ENCODE measurements around the gene PI3. TPM values are rescaled to one million over a fixed set of nuclear protein-coding genes. Genes with fewer than 3 reads are reported as not detected.

PI3 gene
- total and polyA plus RNA-seq, 9 of the 15 experiments (the other 6 are each of a cell fraction or from before 2014, with no cell fraction given) = not detected

DNA sequence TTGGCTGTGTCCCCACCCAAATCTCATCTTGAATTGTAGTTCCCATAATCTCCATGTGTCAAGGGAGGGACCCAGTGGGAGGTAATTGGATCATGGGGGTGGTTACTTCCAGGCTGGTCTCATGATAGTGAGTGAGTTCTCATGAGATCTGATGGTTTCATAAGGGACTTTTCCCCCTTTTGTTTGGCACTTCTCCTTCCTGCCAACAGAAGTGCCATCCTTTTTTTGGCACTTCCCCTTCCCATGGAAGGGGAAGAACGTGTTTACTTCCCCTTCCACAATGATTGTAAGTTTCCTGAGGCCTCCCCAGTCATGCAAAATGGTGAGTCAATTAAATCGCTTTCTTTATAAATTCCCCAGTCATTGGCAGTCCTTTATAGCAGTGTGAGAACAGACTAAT is 18.0 kb upstream of the PI3 start:
- no TSS peak for BruUV-seq (replicated peaks)
- FAIRE-seq (no peak), DNase-seq (ENCODE audit: extremely low read depth in 1 of 4, low spot score in 3 of 4) (no peak), ATAC-seq (no peak)
- Histone ChIP-seq H3K4me3 (no peak overlapping the region), H3K27ac (ENCODE audit: extremely low read depth, low read depth, low read length) (no peak overlapping the region), H3K27me3 (ENCODE audit: control insufficient read depth in 2 of 2, insufficient read depth in 2 of 2, low read length in 2 of 2) (no peaks in the 10 kb centered on the region), H3K9ac (ENCODE audit: insufficient read depth in 1 of 2, low read depth in 2 of 2, low read length in 2 of 2) (no peak overlapping the region), H3K36me3 (ENCODE audit: control insufficient read depth, insufficient read depth, low read length) (no peaks in the 10 kb centered on the region), H3K4me2 (ENCODE audit: insufficient read depth, low read length) (no peak overlapping the region), H3K79me2 (ENCODE audit: control insufficient read depth, insufficient read depth, low read length) (no peaks in the 10 kb centered on the region), H3K9me3 (replicated peaks; ENCODE audit: control insufficient read depth, insufficient read depth, low read depth, low read length) (no peaks in the 10 kb centered on the region), H2AFZ (ENCODE audit: low read depth, low read length) (no peak overlapping the region), H3K4me1 (replicated peaks in 1 of 2; ENCODE audit: control insufficient read depth in 2 of 2, insufficient read depth in 2 of 2, low read length in 2 of 2) (no peaks in the 10 kb centered on the region), H4K20me1 (replicated peaks; ENCODE audit: control insufficient read depth, insufficient read depth, low read length) (no peaks in the 10 kb centered on the region), H3K9me1 (ENCODE audit: control insufficient read depth, insufficient read depth, low read length) (no peaks in the 10 kb centered on the region)
- ChIA-PET CTCF (ENCODE audit: low intra/inter-chr PET ratio) (no interaction called here), POLR2A (no interaction called here)
- intact Hi-C loops (cut with micrococcal nuclease) = no loop called here
- 0% methylated on average over 2 of the region's 2 CpGs for WGBS (ENCODE audit: insufficient coverage, low coverage, missing lambda C conversion rate)
- in situ Hi-C loops (cut with MboI) = no loop called here
- TF ChIP-seq SMAD1 (IDR thresholded peaks at IDR 0.05; ENCODE audit: low read depth, low read length, partially characterized antibody) (no peak), ELF1 (tag; IDR thresholded peaks at IDR 0.05) (no peak), SOX6 (IDR thresholded peaks at IDR 0.05) (no peak), TCF15 (CRISPR knock-in tag; IDR thresholded peaks at IDR 0.05) (no peak), ZNF395 (CRISPR knock-in tag; IDR thresholded peaks at IDR 0.05) (no peak), EP400 (IDR thresholded peaks at IDR 0.05) (no peak), HMG20A (CRISPR knock-in tag; conservative IDR thresholded peaks at IDR 0.05) (no peak), ZNF586 (CRISPR knock-in tag; conservative IDR thresholded peaks at IDR 0.05) (no peak), CHAMP1 (IDR thresholded peaks at IDR 0.05) (no peak), GTF2F1 (IDR thresholded peaks at IDR 0.05; ENCODE audit: low read depth, low read length) (no peak), ZBTB9 (CRISPR knock-in tag; IDR thresholded peaks at IDR 0.05) (no peak), ZNF133 (CRISPR knock-in tag; IDR thresholded peaks at IDR 0.05) (no peak), THAP7 (CRISPR knock-in tag; IDR thresholded peaks at IDR 0.05) (no peak), NRF1 (conservative IDR thresholded peaks at IDR 0.05 in 1 of 2, IDR thresholded peaks at IDR 0.05 in 1 of 2) (no peak)
- TF ChIP-seq, protein P1, sequence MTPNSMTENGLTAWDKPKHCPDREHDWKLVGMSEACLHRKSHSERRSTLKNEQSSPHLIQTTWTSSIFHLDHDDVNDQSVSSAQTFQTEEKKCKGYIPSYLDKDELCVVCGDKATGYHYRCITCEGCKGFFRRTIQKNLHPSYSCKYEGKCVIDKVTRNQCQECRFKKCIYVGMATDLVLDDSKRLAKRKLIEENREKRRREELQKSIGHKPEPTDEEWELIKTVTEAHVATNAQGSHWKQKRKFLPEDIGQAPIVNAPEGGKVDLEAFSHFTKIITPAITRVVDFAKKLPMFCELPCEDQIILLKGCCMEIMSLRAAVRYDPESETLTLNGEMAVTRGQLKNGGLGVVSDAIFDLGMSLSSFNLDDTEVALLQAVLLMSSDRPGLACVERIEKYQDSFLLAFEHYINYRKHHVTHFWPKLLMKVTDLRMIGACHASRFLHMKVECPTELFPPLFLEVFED (CRISPR knock-in tag; conservative IDR thresholded peaks at IDR 0.05) = no peak

All from K562 (cell line).